Subcutaneous abdominal adipose tissue (tissue), 5 donors: ENCODE data around the gene HPF1.

Experiments
- H3K27ac ChIP-seq: one replicate; pipeline ENCODE4 v1.7.0; 2013; ENCODE audit warnings: low read depth, mild to moderate bottlenecking, inconsistent platforms, low read length, moderate library complexity
- H3K27me3 ChIP-seq, 5 donors: one replicate each; pipeline ENCODE4 v1.7.0; 2013; ENCODE audit warnings: low read length in 5 of 5, inconsistent platforms in 1 of 5; ENCODE audit not compliant: control insufficient read depth in 5 of 5, insufficient read depth in 4 of 5
- H3K36me3 ChIP-seq, 5 donors: one replicate each; pipeline ENCODE4 v1.7.0; 2013; ENCODE audit warnings: low read length in 5 of 5; ENCODE audit not compliant: control insufficient read depth in 5 of 5, insufficient read depth in 5 of 5
- H3K4me1 ChIP-seq, 5 donors: one replicate each; pipeline ENCODE4 v1.7.0; 2013; ENCODE audit warnings: low read length in 5 of 5, mild to moderate bottlenecking in 3 of 5, moderate library complexity in 1 of 5; ENCODE audit not compliant: control insufficient read depth in 5 of 5, insufficient read depth in 5 of 5
- H3K4me3 ChIP-seq, 5 donors: one replicate each; pipeline ENCODE4 v1.7.0; 2013; ENCODE audit warnings: low read length in 5 of 5, low read depth in 1 of 5
- H3K9ac ChIP-seq, 5 donors: one replicate each; pipeline ENCODE4 v1.7.0; 2013; ENCODE audit warnings: low read length in 5 of 5, mild to moderate bottlenecking in 4 of 5, moderate library complexity in 3 of 5
- H3K9me3 ChIP-seq, 5 donors: one replicate each; pipeline ENCODE4 v1.7.0; 2013; ENCODE audit warnings: low read length in 5 of 5; ENCODE audit not compliant: control insufficient read depth in 5 of 5
- donor health status: healthy.
- donor health status: healthy.
- donor health status: healthy.
- donor health status: healthy.
- donor health status: healthy.

The HPF1 gene

GRCh38 chr4:169716677-169717076 lies 41.1 kb downstream of the HPF1 start:
- H3K36me3 ChIP-seq, result peaks cover 20 to 40% (median 28%) of the 10 kb centered on the region in 5 donors

GRCh38 chr4:169715826-169716225 lies 41.9 kb downstream of the HPF1 start:
- H3K9ac ChIP-seq, result no peak overlapping the region
- H3K36me3 ChIP-seq, result peaks cover 20 to 39% (median 28%) of the 10 kb centered on the region in 5 donors
- no peak overlapping the region for H3K27ac ChIP-seq
- H3K27me3 ChIP-seq, result no peaks in the 10 kb centered on the region
- no peaks in the 10 kb centered on the region for H3K4me1 ChIP-seq
- H3K9me3 ChIP-seq, result no peaks in the 10 kb centered on the region
- no peak overlapping the region for H3K4me3 ChIP-seq

More at GRCh38 chr4:169716677-169717076, 41.1 kb downstream of the HPF1 start:
- no peak overlapping the region for H3K9ac ChIP-seq
- no peak overlapping the region for H3K27ac ChIP-seq
- H3K4me1 ChIP-seq, result no peaks in the 10 kb centered on the region
- H3K9me3 ChIP-seq, result no peaks in the 10 kb centered on the region
- H3K4me3 ChIP-seq, result no peak overlapping the region
- no peaks in the 10 kb centered on the region for H3K27me3 ChIP-seq

GRCh38 chr4:169707958-169708643 lies 49.6 kb downstream of the HPF1 start:
- Histone ChIP-seq H3K27ac (no peak overlapping the region), H3K27me3 (no peaks in the 10 kb centered on the region), H3K9ac (no peak overlapping the region), H3K4me3 (no peak overlapping the region), H3K9me3 (no peaks in the 10 kb centered on the region), H3K36me3 (peaks cover 14 to 27% (median 17%) of the 10 kb centered on the region in 5 donors), H3K4me1 (no peaks in the 10 kb centered on the region)

GRCh38 chr4:169698331-169698730 lies 59.4 kb downstream of the HPF1 start:
- Histone ChIP-seq H3K36me3 (peaks cover 18 to 37% (median 24%) of the 10 kb centered on the region in 5 donors), H3K27ac (no peak overlapping the region), H3K4me1 (no peaks in the 10 kb centered on the region), H3K27me3 (no peaks in the 10 kb centered on the region), H3K9me3 (no peaks in the 10 kb centered on the region), H3K4me3 (no peak overlapping the region), H3K9ac (no peak overlapping the region)

- H3K9ac ChIP-seq, result no peak overlapping the region
- peaks cover 3 to 18% (median 13%) of the 10 kb centered on the region in 5 donors for H3K36me3 ChIP-seq
- no peaks in the 10 kb centered on the region for H3K27me3 ChIP-seq
- no peak overlapping the region for H3K4me3 ChIP-seq
- no peak overlapping the region for H3K27ac ChIP-seq
- H3K4me1 ChIP-seq, result no peaks in the 10 kb centered on the region
- no peaks in the 10 kb centered on the region for H3K9me3 ChIP-seq
These were observed 67.0 kb downstream of the HPF1 start for GRCh38 chr4:169690787-169691186.

- Histone ChIP-seq H3K9me3 (no peaks in the 10 kb centered on the region), H3K4me3 (no peak overlapping the region), H3K27me3 (no peaks in the 10 kb centered on the region), H3K36me3 (peaks cover 3 to 18% (median 13%) of the 10 kb centered on the region in 5 donors), H3K27ac (no peak overlapping the region), H3K9ac (no peak overlapping the region), H3K4me1 (no peaks in the 10 kb centered on the region)
These were observed 68.1 kb downstream of the HPF1 start for GRCh38 chr4:169689681-169690080.

- H3K27me3 ChIP-seq, result no peaks in the 10 kb centered on the region
- H3K4me1 ChIP-seq, result no peaks in the 10 kb centered on the region
- H3K4me3 ChIP-seq, result no peak overlapping the region
- no peak overlapping the region for H3K9ac ChIP-seq
- H3K27ac ChIP-seq, result no peak overlapping the region
- no peaks in the 10 kb centered on the region for H3K9me3 ChIP-seq
- peaks cover 0 to 10% (median 4%) of the 10 kb centered on the region in 5 donors for H3K36me3 ChIP-seq
These were observed 75.2 kb downstream of the HPF1 start for GRCh38 chr4:169682372-169683047.
